Neural cell (in vitro differentiated cells): ENCODE results near the gene UPK1B. TPM values are rescaled to one million over a fixed set of nuclear protein-coding genes. Genes with fewer than 3 reads are reported as not detected.

Experiments
- H2AFZ ChIP-seq: fragments of 200-600, 300-800 bp; sonication (generic), shearing (Covaris generic); 2 replicates; pipeline ENCODE4 v1.6.0; 2014; ENCODE audit warnings: low read depth, mild to moderate bottlenecking, antibody characterized with exemption, low read length, moderate library complexity
- H3F3A ChIP-seq: fragments of 200-600 bp; shearing (Covaris generic); 2 replicates; pipeline ENCODE4 v1.6.1; 2016; ENCODE audit warnings: mild to moderate bottlenecking, moderate library complexity, mixed read lengths, antibody characterized with exemption, low read length; ENCODE audit not compliant: insufficient read depth, poor library complexity, severe bottlenecking
- H3K27ac ChIP-seq: fragments of 200-600, 300-800 bp; sonication (generic), shearing (Covaris generic); 2 replicates; pipeline ENCODE4 v1.5.1; 2014; ENCODE audit warnings: mild to moderate bottlenecking, low read length, moderate library complexity
- H3K27me3 ChIP-seq: fragments of 300-800, 200-600 bp; sonication (generic), shearing (Covaris generic); 2 replicates; pipeline ENCODE4 v1.6.0; 2014; ENCODE audit warnings: mild to moderate bottlenecking, low read depth, low read length, moderate library complexity; ENCODE audit not compliant: insufficient read depth
- H3K36me3 ChIP-seq: fragments of 300-800, 200-600 bp; sonication (generic), shearing (Covaris generic); 2 replicates; pipeline ENCODE4 v1.5.1; 2014; ENCODE audit warnings: mild to moderate bottlenecking, antibody characterized with exemption, low read length, moderate library complexity; ENCODE audit not compliant: insufficient read depth
- H3K4me2 ChIP-seq: fragments of 300-800, 200-600 bp; sonication (generic), shearing (Covaris generic); 2 replicates; pipeline ENCODE4 v1.6.0; 2014; ENCODE audit warnings: mild to moderate bottlenecking, low read length
- H3K4me3 ChIP-seq: fragments of 300-800, 200-600 bp; sonication (generic), shearing (Covaris generic); 2 replicates; pipeline ENCODE4 v1.5.1; 2014; ENCODE audit warnings: mild to moderate bottlenecking, low read length, moderate library complexity
- H3K79me2 ChIP-seq: fragments of 200-600 bp; shearing (Covaris generic); replicated peaks from 2 replicates; pipeline ENCODE4 v1.6.0; 2014; ENCODE audit warnings: mild to moderate bottlenecking, low read length, moderate library complexity; ENCODE audit not compliant: insufficient read depth
- H3K9ac ChIP-seq: fragments of 300-800, 200-600 bp; sonication (generic), shearing (Covaris generic); 2 replicates; pipeline ENCODE4 v1.6.1; 2016; ENCODE audit warnings: mild to moderate bottlenecking, low read length, mixed read lengths
- H3K9me2 ChIP-seq: fragments of 200-600 bp; shearing (Covaris generic); 2 replicates; pipeline ENCODE4 v1.6.1; 2016; ENCODE audit warnings: mild to moderate bottlenecking, low read length, mixed read lengths; ENCODE audit not compliant: insufficient read depth
- H3K9me3 ChIP-seq: fragments of 200-600, 300-800 bp; sonication (generic), shearing (Covaris generic); 2 replicates; pipeline ENCODE4 v1.6.1; 2016; ENCODE audit warnings: mild to moderate bottlenecking, mixed run types, low read length, moderate library complexity, mixed read lengths
- H4K20me1 ChIP-seq: fragments of 200-600 bp; shearing (Covaris generic); 2 replicates; pipeline ENCODE4 v1.6.1; 2016; ENCODE audit warnings: mild to moderate bottlenecking, mixed run types; ENCODE audit not compliant: insufficient read depth
- CTCF ChIP-seq: fragments of 450-650 bp; IDR thresholded peaks from 2 replicates; pipeline ENCODE4 v1.5.1; 2014; ENCODE audit warnings: antibody characterized with exemption, mild to moderate bottlenecking, moderate library complexity; ENCODE audit not compliant: poor library complexity, severe bottlenecking
- EP300 ChIP-seq: fragments of 450-650 bp; conservative IDR thresholded peaks from 2 replicates; pipeline ENCODE4 v1.6.1; 2014; ENCODE audit warnings: antibody characterized with exemption, mild to moderate bottlenecking, moderate library complexity; ENCODE audit not compliant: poor library complexity, severe bottlenecking
- EZH2 ChIP-seq: fragments of 200-600, 300-800 bp; shearing (Covaris generic), sonication (generic); IDR thresholded peaks from 2 replicates; pipeline ENCODE4 v1.6.1; 2014; ENCODE audit warnings: antibody characterized with exemption, low read length, borderline replicate concordance, mild to moderate bottlenecking; ENCODE audit not compliant: insufficient read depth, poor library complexity, severe bottlenecking
- MXI1 ChIP-seq: fragments of 450-650 bp; conservative IDR thresholded peaks from 2 replicates; pipeline ENCODE4 v1.6.1; 2014; ENCODE audit warnings: antibody characterized with exemption, mild to moderate bottlenecking; ENCODE audit not compliant: poor library complexity, severe bottlenecking
- POLR2AphosphoS5 ChIP-seq: IDR thresholded peaks from 2 replicates; pipeline ENCODE4 v1.6.1; 2012
- RAD21 ChIP-seq: fragments of 450-650 bp; conservative IDR thresholded peaks from 2 replicates; pipeline ENCODE4 v1.6.1; 2014; ENCODE audit warnings: antibody characterized with exemption, mild to moderate bottlenecking, moderate library complexity
- REST ChIP-seq: IDR thresholded peaks from 2 replicates; pipeline ENCODE4 v1.6.1; 2012; ENCODE audit warnings: borderline replicate concordance
- SMC3 ChIP-seq: fragments of 450-650 bp; conservative IDR thresholded peaks from 2 replicates; pipeline ENCODE4 v1.6.1; 2014; ENCODE audit warnings: antibody characterized with exemption, mild to moderate bottlenecking, moderate library complexity; ENCODE audit not compliant: poor library complexity
- TAF1 ChIP-seq: IDR thresholded peaks from 2 replicates; pipeline ENCODE4 v1.6.1; 2012; ENCODE audit warnings: low read depth
- polyA plus RNA-seq: library from polyadenylated mRNA; depleted of rRNA; stranded (reverse); fragments of >200 nt; gene quantifications from 2 replicates; pipeline ENCODE4 v1.2.3, GENCODE V29; 2014

Gene UPK1B
- polyA plus RNA-seq, 1 donor from 2014 or later = not detected

GRCh38 chr3:119176778-119177177, 3.4 kb downstream of the UPK1B start:
- Histone ChIP-seq H3K36me3 (no peaks in the 10 kb centered on the region), H4K20me1 (peaks cover 3% of the 10 kb centered on the region), H3K79me2 (no peaks in the 10 kb centered on the region), H3K4me3 (no peak overlapping the region), H3K9me2 (no peaks in the 10 kb centered on the region), H3K27me3 (no peaks in the 10 kb centered on the region), H3K4me2 (no peak overlapping the region), H3K9ac (no peak overlapping the region), H2AFZ (no peak overlapping the region), H3F3A (no peaks in the 10 kb centered on the region), H3K9me3 (no peaks in the 10 kb centered on the region), H3K27ac (no peak overlapping the region)
- TF ChIP-seq REST (no peak), TAF1 (no peak), MXI1 (no peak), EP300 (no peak)

- H2AFZ ChIP-seq = no peak overlapping the region
- H3K27me3 ChIP-seq = no peaks in the 10 kb centered on the region
- H4K20me1 ChIP-seq = peaks cover 3% of the 10 kb centered on the region
- H3K36me3 ChIP-seq = no peaks in the 10 kb centered on the region
- TF ChIP-seq TAF1 (no peak), SMC3 (no peak), MXI1 (no peak), RAD21 (no peak), POLR2AphosphoS5 (no peak), EP300 (no peak), EZH2 (no peak), REST (no peak), CTCF (no peak)
- H3K4me2 ChIP-seq = no peak overlapping the region
- no peaks in the 10 kb centered on the region for H3K9me2 ChIP-seq
- no peak overlapping the region for H3K27ac ChIP-seq
- no peaks in the 10 kb centered on the region for H3F3A ChIP-seq
- H3K9me3 ChIP-seq = no peaks in the 10 kb centered on the region
- no peaks in the 10 kb centered on the region for H3K79me2 ChIP-seq
- no peak overlapping the region for H3K4me3 ChIP-seq
- H3K9ac ChIP-seq = no peak overlapping the region
These were observed 3.9 kb downstream of the UPK1B start for GRCh38 chr3:119177321-119177720.
